HG03378 (cell line): Measurements from ENCODE around the gene MYEOV.

Experiments used
- ATAC-seq: cut with Tn5 transposase; IDR thresholded peaks from one replicate; pipeline ENCODE4 v1.9.1; 2021; ENCODE audit warnings: mild to moderate bottlenecking, moderate library complexity; ENCODE audit not compliant: unreplicated experiment

The MYEOV gene

GRCh38 chr11:69286374-69287371 is 7.3 kb upstream of the MYEOV start:
- no peak for ATAC-seq

DNA sequence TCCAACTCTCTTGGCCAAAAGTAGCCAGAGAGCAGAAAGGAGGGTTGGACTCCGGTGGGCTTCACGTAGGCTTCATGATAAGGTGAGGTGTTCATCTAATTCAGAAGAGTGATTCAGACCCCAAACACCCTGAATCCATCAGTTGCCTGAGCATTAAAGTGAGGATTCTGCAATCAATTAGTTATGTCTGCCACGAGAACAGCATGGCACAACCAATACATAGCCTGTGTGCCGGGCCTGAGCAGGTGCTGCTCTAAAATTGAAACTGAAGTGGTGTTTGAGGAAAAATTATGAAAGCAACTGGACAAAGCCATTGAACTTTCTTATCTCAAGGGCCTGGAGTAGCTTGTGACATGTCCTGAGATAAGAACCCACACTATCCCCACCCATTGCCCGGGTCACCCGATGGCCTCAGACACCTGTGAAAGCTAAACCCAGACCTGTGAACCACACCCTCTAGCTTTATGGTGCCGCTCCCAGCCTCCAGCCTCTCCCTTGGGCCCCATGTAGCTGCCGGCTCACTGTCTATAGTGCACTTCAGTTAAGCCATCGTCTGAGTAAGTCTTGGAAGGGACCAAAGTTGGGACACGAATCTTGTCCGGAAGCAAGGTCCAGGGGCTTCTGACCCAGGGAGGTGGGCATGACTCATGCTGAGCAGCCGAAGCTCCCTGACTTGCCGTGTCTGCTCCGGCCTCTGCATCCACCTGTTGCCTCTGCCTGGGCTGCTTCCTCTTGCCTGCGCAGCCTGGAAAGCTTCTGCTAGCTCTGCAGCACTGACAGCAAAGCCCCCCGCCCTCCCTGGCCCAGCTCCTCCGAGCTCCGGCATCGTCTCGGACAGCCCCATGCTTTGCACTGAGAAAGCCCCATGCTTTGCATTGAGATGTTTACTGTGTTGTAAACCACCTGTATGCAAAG is 5.7 kb upstream of the MYEOV start:
- no peak for ATAC-seq

GRCh38 chr11:69288883-69289242 is 5.1 kb upstream of the MYEOV start:
- no peak for ATAC-seq

- ATAC-seq: no peak
These were observed 3.1 kb upstream of the MYEOV start for GRCh38 chr11:69290806-69291205.

- no peak for ATAC-seq
These were observed 2.4 kb upstream of the MYEOV start for GRCh38 chr11:69291459-69292110.

DNA sequence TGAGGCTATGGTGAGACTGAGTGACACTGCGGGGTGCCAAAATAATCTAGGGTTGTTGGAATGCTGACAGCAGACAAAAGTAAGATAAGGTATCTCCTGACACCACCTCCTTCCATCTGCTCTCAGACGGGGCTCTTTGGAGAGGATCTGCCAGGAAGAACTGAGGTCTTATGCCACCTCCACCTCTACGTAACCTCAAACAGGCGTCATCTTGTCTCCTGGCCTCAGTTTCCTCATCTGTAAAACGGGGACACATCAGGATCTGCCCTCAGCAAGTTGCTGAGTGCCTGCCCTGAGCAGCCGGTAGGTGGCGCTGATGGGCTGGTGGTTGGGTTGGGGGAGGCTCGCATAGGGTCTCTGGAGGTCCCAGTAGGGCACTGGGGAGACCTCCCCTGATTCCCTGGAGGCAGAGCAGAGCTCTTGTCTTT is 1.7 kb upstream of the MYEOV start:
- ATAC-seq: no peak

DNA sequence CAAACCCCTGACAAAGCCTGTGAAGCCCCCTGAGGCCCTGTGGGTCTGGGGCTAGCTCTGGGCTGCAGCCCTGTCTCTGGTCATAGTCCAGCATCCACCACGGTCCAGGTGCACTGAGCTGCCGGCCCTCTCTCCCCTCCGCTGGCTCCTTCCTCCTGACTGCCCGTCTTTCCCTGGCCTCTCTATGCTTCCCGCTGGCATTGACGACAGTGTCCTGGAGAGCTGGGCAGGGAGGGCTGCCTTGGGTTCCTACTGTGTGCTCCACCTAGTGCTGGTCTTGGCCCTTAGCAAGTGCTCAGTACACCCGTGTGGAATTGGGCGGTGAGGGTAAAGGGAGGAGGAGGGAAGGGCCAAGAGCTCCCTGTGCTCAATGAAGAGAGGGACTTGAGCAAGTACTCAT is 868 bp upstream of the MYEOV start:
- ATAC-seq: no peak

DNA sequence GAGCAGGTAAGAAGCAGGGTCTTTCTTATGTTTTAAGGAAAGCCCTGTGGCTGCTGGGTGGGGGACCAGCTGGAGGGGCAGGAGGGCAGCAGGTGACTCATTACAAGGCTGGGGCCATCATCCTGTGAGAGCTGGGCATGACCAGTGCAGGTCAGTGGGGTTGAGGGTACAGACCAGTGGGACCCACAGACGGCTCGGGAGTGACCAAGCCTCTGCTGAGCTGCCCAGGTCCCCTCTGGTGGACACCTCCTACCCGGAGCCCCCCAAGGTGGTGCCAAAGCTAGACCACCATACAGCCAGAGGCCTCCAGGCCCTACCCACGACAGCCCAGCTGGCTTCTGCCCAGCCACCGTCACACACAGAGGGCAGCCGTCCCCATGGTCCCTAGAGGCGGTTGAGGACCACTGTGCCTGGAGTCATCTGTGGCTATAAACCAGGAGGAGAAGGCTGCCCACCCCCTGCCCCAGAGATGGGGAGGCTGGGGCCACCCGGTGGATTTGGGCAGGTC is 670 bp downstream of the MYEOV start:
- ATAC-seq: no peak

DNA sequence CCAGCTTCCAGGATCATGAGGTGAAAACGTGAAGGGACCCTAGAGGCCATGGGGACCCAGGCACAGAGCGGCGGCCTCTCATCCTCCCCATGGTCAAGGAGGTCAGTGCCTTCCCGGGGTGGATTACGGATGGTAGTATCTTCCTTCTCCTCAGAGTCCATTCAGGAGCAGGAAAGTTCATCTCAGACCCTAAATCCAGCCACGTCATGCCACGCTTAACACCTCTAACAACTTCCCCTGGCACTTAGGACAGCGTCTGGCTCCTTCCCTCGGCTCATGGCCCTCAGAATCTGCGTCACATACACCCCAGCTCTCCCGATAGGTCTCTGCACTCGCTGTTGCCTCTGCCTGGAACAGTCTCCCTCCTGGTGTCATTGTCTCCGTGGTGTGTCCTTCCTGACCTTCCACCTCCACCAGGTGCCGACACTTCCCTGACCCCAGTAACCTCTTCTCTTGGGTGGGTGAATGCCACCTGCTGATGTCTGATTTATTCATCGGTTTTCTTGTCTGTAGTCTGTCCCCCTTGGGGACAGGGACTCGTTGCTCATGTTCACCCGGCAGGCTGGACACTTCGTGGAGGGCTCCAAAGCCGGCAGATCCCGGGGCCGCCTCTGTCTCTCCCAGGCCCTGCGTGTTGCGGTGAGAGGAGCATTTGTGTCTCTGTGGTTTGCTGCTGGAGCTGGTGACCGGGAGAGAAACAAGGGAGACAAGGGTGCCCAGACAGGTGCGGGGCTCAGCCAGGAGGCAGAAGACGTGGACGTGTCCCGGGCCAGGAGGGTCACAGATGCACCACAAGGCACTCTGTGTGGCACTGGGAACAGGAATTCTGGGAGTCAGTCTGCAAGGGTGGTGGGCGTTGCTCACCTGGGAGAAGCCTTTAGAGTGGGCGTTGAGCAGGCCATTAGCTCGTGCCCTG is 1.4 kb downstream of the MYEOV start:
- no peak for ATAC-seq

DNA sequence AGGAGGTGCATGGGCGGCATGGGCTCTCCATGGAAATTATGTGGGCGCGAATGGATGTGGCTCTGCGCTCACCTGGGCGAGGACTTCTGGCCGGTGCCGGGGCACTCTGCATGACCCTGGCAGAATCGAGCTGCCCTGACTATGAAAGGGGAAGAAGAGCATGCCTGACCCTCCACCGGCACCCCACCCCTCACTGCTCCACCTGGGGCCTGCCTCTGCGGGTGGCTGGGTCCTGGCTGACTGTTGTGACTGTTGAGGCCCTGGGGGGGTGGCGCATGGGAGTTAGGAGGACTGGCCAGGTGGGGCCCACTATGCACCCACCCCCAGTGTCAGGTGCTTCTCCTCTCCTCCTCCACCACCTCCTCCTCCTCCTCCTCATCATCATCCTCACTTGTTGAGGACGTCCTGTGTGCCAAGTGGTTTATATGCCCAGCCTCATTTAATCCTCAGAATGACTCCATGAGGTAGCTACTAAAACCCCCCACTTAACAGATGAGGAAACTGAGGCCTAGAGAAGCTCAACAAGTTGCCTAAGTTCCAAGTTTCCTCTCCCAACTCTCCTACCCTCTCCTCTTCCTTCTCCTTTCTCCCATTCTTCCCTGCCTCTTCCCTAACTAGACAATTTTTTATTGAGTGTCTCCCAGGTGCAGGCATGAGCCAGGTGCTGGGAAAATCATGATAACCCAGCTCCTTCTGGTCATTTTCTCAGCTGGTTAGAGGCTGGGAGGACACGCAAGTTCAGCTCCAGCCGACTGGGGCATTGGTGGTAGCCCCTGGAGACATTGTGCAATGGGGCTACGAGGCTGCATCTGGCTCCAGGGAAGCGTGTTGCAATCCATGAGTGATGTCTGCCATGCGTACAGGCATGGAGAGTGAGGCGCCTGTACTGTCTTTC is 2.3 kb downstream of the MYEOV start:
- no peak for ATAC-seq

- peak; percentile 49 for ATAC-seq
These were observed 3.2 kb downstream of the MYEOV start for GRCh38 chr11:69296890-69297786.

DNA sequence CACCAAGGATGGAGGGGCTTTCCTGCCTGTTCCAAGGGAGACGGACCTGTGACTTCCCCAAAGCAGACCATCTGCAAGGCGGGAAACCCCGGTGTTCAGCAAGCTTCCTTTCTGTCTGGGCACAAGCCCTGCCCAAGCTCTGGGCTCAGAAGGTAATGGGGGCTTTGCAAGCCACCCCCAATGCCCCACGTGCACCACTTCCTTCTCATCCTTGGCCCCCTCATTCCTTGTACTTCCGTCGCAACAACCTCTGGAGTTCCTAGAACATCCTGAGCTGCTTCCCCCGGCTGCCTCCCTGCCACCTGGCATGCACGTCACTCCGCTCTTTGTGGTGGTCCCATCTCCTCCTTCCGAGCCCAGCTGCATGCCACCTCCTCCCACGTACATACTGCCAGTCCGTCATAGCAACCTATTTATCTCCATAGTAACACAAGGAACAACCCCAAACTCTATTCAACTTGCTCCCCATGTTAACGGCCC is 3.9 kb downstream of the MYEOV start:
- peak; percentile 27 for ATAC-seq

GRCh38 chr11:69298267-69299022 is 4.5 kb downstream of the MYEOV start:
- peak; percentile 32 for ATAC-seq

DNA sequence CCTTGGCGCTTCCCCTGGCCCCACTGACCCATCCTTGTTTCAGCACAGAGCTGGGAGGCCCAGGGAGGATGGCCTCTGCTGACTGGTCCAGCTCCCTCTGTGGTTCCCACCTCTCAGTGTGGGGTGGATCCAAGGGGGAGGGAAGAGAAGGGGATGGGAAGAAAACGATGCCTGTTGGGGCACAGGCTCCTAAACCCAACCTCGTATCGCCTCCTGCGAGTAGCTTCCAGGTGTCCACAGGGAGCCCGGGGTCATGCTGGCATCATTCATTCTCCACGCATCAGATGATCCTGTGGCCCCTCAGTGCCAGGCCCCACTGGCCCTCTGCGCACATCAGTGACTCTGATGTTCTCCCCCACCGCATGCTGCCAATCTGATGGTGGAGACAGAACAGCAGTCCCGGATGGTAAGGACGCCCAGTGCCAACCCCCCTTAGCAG is 5.1 kb downstream of the MYEOV start:
- ATAC-seq: no peak

- no peak for ATAC-seq
These were observed 5.6 kb downstream of the MYEOV start for GRCh38 chr11:69299572-69299971.

- ATAC-seq: no peak
These were observed 6.4 kb downstream of the MYEOV start for GRCh38 chr11:69300120-69301060.
